ENCODE data around the gene PPP1R12B. TPM values are rescaled to one million over a fixed set of nuclear protein-coding genes. Genes with fewer than 3 reads are reported as not detected.

Gene PPP1R12B
- total RNA-seq, 1 experiment from 2014 or later = 13.1 TPM

DNA sequence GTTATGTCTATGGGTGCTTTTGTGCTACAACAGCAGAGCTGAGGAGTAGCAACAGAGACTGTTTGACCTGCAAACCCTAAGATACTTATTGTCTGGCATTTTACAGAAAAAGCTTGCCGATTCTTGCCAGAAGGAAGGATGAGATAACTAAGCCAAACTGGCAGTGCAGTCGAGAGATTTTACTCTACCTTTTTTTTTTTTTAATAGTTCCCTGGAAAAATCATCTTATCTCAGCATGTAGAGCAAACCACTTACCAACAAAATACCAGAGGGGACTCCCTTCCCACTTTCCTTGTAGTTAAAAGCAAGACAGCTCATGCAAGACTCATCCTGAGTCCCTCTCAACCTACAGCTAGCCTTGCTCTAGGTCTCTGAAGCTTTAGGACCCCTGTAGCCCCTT lies 228.9 kb downstream of the PPP1R12B start:
- H3K27ac ChIP-seq (ENCODE audit: low read length) = no peak overlapping the region
- TF ChIP-seq, protein P1, sequence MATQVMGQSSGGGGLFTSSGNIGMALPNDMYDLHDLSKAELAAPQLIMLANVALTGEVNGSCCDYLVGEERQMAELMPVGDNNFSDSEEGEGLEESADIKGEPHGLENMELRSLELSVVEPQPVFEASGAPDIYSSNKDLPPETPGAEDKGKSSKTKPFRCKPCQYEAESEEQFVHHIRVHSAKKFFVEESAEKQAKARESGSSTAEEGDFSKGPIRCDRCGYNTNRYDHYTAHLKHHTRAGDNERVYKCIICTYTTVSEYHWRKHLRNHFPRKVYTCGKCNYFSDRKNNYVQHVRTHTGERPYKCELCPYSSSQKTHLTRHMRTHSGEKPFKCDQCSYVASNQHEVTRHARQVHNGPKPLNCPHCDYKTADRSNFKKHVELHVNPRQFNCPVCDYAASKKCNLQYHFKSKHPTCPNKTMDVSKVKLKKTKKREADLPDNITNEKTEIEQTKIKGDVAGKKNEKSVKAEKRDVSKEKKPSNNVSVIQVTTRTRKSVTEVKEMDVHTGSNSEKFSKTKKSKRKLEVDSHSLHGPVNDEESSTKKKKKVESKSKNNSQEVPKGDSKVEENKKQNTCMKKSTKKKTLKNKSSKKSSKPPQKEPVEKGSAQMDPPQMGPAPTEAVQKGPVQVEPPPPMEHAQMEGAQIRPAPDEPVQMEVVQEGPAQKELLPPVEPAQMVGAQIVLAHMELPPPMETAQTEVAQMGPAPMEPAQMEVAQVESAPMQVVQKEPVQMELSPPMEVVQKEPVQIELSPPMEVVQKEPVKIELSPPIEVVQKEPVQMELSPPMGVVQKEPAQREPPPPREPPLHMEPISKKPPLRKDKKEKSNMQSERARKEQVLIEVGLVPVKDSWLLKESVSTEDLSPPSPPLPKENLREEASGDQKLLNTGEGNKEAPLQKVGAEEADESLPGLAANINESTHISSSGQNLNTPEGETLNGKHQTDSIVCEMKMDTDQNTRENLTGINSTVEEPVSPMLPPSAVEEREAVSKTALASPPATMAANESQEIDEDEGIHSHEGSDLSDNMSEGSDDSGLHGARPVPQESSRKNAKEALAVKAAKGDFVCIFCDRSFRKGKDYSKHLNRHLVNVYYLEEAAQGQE (IDR thresholded peaks at IDR 0.05; ENCODE audit: insufficient read depth in 1 of 2, low read depth in 2 of 2, low read length in 1 of 2) = no peak
- TF ChIP-seq POLR2AphosphoS5 (IDR thresholded peaks at IDR 0.05; ENCODE audit: low read depth, low read length) = no peak
- TF ChIP-seq SIN3A (IDR thresholded peaks at IDR 0.05; ENCODE audit: borderline replicate concordance, insufficient read depth, low read depth, low read length) = no peak
- no peak for DNase-seq (ENCODE audit: low read depth, low spot score)
- ATAC-seq = no peak
- H3K36me3 ChIP-seq (ENCODE audit: control insufficient read depth, insufficient read depth, low read length) = no peaks in the 10 kb centered on the region
- H3K4me1 ChIP-seq (ENCODE audit: control insufficient read depth, insufficient read depth, low read length) = no peaks in the 10 kb centered on the region
- H3K27me3 ChIP-seq (ENCODE audit: control insufficient read depth, insufficient read depth, low read length) = no peaks in the 10 kb centered on the region
- ChIA-PET CTCF (no interaction called here), POLR2A (no interaction called here)
- in situ Hi-C loops (cut with HindIII; ENCODE audit: low pct_unique_long_range_greater_than_20kb, low sequenced_read_pairs) = no loop called here
- no peak overlapping the region for H3K4me3 ChIP-seq (ENCODE audit: low read depth in 2 of 2, low read length in 2 of 2)
- intact Hi-C loops (cut with micrococcal nuclease; ENCODE audit: unreplicated experiment) = no loop called here
- H3K9me3 ChIP-seq (ENCODE audit: control insufficient read depth, insufficient read depth, low read depth, low read length) = no peaks in the 10 kb centered on the region
- no TSS peak for BruUV-seq (replicated peaks)

DNA sequence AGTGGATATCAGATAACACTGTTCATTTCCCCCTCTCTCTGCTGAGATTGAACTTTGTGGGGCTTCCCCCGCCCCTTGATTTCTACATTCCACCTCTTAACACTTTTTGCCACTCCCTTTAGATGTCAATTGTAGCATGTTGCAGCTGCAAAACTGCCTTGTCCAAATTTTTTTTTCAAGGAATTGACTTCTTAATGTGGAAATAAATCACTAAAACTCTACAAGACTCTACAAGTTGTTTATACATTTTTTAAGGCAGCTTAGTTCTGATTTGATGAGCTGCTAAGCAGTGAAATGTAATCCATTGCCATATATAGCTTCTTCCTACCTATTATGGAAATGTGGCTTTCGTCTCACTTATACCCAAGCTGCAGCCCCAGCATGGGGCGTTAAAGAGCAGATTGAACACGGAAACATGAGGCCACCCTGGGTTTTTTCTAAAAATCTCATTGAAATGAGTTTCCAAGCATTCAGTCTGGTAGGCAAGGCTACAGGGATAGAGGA lies 229.6 kb downstream of the PPP1R12B start:
- Histone ChIP-seq H3K36me3 (ENCODE audit: control insufficient read depth, insufficient read depth, low read length) (no peaks in the 10 kb centered on the region), H3K9me3 (ENCODE audit: control insufficient read depth, insufficient read depth, low read depth, low read length) (no peaks in the 10 kb centered on the region), H3K27ac (ENCODE audit: low read length) (no peak overlapping the region), H3K4me3 (ENCODE audit: low read depth in 2 of 2, low read length in 2 of 2) (no peak overlapping the region), H3K4me1 (ENCODE audit: control insufficient read depth, insufficient read depth, low read length) (no peaks in the 10 kb centered on the region), H3K27me3 (ENCODE audit: control insufficient read depth, insufficient read depth, low read length) (no peaks in the 10 kb centered on the region)
- no TSS peak for BruUV-seq (replicated peaks)
- no peak for ATAC-seq
- no peak for DNase-seq (ENCODE audit: low read depth, low spot score)
- ChIA-PET POLR2A (interaction anchor here (0.6 kb wide), 1 partner anchor 993 kb away, joined by 3 read pairs; no protein-coding TSS in a partner anchor), CTCF (no interaction called here)
- in situ Hi-C loops (cut with HindIII; ENCODE audit: low pct_unique_long_range_greater_than_20kb, low sequenced_read_pairs) = no loop called here
- TF ChIP-seq, protein P2, sequence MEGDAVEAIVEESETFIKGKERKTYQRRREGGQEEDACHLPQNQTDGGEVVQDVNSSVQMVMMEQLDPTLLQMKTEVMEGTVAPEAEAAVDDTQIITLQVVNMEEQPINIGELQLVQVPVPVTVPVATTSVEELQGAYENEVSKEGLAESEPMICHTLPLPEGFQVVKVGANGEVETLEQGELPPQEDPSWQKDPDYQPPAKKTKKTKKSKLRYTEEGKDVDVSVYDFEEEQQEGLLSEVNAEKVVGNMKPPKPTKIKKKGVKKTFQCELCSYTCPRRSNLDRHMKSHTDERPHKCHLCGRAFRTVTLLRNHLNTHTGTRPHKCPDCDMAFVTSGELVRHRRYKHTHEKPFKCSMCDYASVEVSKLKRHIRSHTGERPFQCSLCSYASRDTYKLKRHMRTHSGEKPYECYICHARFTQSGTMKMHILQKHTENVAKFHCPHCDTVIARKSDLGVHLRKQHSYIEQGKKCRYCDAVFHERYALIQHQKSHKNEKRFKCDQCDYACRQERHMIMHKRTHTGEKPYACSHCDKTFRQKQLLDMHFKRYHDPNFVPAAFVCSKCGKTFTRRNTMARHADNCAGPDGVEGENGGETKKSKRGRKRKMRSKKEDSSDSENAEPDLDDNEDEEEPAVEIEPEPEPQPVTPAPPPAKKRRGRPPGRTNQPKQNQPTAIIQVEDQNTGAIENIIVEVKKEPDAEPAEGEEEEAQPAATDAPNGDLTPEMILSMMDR (IDR thresholded peaks at IDR 0.05) = no peak
- TF ChIP-seq TCF7L2 (IDR thresholded peaks at IDR 0.05; ENCODE audit: low read depth, low read length) = no peak
- TF ChIP-seq, protein P1 (IDR thresholded peaks at IDR 0.05; ENCODE audit: insufficient read depth in 1 of 2, low read depth in 2 of 2, low read length in 1 of 2) = no peak
- intact Hi-C loops (cut with micrococcal nuclease; ENCODE audit: unreplicated experiment) = no loop called here

Data from Panc1 (cell line).